NCI-H1092 (cell line): ENCODE measurements around the gene MUCL3.
"Not testable (repeated sequence)": the region's sequence is repeated elsewhere in the genome, so short reads cannot be mapped to it uniquely, and the experiment has no call there.

Experiments used
- DNase-seq: peaks from one replicate; lab custom pipeline; 2025; lab: John Stamatoyannopoulos, UW

Gene MUCL3, protein sequence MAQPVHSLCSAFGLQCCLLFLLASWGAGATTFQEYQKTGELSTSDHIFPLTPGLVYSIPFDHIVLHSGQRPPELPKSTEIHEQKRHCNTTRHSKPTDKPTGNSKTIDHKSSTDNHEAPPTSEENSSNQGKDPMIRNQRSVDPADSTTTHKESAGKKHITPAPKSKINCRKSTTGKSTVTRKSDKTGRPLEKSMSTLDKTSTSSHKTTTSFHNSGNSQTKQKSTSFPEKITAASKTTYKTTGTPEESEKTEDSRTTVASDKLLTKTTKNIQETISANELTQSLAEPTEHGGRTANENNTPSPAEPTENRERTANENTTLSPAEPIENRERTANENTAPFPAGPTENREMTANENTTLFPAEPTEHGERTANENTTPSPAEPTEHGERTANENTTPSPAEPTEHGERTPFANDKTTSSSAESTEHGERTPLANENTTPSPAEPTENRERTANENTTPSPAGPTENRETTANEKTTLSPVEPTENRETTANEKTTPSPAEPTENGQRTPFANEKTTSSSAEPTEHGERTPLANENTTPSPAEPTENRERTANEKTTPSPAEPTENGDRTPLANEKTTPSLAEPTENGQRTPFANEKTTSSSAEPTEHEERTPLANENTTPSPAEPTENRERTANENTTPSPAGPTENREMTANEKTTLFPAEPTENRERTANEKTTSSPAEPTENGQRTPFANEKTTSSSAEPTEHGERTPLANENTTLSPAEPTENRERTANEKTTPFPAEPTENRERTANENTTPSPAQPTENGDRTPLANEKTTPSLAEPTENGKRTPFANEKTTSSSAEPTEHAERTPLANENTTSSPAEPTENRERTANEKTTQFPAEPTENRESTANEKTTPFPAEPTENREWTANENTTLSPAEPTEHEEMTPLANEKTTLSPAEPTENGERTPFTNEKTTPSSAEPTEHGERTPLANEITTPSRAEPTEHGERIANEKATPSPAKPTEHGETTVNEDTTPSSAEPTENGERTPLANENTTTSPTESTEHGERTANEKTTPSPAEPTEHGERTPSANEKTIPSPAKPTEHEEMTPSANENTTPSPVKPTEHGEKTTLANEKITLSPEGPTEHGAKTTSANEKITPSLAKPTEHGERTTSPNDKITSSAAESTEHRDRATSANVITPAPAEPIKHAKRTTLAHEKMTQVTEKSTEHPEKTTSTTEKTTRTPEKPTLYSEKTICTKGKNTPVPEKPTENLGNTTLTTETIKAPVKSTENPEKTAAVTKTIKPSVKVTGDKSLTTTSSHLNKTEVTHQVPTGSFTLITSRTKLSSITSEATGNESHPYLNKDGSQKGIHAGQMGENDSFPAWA (N-terminal part only)

DNA sequence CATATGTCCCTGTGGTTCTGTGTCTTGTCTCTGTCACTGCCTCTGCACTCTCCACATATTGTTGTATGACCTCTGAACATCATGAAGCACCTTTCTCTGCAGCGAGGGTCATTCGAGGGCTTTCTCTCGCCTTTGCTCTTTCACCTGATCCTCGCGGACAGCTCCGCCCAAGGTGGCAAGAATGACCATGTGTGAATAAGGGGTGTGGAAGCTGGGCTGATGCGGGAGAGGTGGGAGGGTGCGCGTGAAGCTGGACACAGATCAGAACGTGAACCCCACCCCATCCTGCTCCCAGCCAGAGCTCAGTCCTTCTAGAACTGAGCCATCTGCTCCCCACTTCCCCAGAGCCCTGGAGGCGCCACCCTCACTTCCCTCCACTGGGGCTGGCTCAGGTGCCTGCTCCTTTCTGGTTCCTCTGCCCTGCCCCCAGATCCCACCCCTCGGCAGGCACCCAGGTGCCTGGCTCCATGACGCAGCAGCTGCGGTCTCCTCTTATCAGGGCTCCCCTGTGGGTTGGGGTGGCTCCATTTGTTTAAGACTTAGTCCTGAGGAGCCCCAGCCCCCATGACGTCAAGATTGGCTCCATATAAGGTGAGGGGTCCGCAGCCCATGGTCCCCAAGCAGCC, at the start of gene MUCL3:
Gene MUCL3, plus strand, starts transcription at position 613 of the 626 bp plus-strand sequence. CDS start 27 bp downstream, outside the sequence.
- no peak for DNase-seq

DNA sequence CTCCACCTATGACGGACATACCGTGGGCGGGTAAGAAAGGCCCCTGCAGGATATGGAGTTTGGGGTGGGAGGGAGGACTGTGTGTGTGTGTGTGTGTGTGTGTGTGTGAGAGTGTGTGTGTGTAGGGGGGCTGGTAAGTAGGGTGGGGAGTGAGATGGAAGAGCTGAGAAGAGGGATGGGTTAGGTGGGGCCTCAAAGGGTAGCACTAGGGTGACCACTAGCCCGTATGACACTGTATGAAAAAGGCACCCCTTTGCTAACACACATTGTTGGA, 49.4 kb upstream of the MUCL3 start:
- no peak for DNase-seq

DNA sequence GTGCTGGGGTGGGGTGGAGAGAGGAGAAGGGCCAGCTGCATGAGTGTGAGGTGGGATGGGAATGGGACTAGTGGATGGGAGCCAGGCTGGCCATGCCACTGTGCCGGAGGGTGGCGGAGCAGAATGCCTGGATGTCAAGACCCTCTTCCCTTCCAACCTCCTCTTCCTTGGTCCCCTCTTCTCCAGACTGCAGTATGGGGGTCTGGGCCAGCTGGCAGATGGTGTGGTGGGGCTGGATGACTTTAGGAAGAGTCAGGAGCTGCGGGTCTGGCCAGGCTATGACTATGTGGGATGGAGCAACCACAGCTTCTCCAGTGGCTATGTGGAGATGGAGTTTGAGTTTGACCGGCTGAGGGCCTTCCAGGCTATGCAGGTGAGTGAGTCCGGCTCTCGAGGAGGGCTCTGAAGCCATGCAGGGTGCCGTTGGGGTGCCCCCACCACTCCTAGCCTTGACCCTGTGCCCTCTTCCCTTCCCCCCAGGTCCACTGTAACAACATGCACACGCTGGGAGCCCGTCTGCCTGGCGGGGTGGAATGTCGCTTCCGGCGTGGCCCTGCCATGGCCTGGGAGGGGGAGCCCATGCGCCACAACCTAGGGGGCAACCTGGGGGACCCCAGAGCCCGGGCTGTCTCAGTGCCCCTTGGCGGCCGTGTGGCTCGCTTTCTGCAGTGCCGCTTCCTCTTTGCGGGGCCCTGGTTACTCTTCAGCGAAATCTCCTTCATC, 48.8 kb upstream of the MUCL3 start:
- no peak for DNase-seq

DNA sequence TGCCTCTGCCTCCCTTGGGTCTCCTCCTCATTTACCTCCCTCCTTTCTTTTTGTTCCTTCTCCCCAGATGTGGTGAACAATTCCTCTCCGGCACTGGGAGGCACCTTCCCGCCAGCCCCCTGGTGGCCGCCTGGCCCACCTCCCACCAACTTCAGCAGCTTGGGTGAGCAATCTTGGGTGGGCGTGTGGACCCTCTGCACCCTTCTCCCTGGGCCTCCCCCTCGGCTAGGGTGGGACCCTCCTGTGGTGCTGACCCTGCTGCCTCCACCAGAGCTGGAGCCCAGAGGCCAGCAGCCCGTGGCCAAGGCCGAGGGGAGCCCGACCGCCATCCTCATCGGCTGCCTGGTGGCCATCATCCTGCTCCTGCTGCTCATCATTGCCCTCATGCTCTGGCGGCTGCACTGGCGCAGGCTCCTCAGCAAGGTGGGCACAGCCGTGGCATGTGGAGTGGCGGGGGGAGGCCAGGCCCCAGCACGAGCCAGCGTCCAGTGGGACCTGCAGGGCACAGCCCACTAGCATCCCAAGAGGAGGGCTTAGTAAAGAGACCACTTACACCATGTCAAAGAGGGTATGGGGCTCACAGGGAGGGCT, 47.7 kb upstream of the MUCL3 start:
- DNase-seq: no peak

DNA sequence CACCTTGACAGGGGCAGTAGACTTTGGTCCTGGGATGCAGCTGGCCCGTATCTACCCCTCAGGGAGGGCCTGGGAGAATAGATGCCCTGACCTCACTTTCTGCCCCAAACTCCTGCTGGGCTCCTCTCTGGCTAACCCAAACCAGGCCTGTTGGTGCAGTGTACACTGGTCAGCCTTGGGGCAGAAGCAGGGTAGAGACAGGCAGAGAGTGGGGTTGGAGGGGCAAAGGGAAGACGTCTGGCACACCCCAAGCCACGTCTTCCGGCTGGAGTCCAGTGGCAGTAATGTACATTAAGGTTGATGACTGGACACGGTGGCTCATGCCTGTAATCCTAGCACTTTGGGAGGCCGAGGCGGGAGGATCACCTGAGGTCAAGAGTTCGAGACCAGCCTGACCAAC, 47.1 kb upstream of the MUCL3 start:
- no peak for DNase-seq

DNA sequence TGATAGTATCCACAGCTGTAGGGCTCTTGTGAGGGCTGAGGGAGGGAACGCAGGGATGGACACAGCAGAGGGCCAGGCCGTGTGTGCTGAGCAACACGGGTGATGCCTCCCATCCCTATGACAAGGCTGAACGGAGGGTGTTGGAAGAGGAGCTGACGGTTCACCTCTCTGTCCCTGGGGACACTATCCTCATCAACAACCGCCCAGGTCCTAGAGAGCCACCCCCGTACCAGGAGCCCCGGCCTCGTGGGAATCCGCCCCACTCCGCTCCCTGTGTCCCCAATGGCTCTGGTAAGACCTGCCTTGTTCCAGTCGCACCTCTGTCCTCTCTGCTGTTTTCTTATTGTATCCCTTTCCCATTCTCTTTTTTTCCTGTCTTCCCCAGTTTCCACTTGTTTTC, 46.4 kb upstream of the MUCL3 start:
- DNase-seq: no peak

DNA sequence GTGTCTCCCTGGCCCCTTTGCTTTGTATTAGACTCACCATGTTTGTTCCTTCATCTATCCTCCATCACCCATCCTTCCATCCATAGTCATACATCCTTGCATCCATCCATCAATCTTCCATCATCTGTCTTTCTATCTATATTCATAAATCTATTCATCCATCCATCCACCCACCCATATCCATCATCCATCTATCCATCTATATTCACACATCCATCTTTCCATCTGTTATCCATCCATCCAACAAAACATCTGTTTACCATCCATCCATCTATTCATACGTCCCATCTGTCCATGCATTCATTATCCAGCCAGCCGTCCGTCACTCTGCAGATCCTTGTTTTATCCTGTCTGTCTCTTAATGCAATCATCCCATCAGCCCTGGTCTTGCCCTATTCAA, 45.8 kb upstream of the MUCL3 start:
- DNase-seq: no peak

DNA sequence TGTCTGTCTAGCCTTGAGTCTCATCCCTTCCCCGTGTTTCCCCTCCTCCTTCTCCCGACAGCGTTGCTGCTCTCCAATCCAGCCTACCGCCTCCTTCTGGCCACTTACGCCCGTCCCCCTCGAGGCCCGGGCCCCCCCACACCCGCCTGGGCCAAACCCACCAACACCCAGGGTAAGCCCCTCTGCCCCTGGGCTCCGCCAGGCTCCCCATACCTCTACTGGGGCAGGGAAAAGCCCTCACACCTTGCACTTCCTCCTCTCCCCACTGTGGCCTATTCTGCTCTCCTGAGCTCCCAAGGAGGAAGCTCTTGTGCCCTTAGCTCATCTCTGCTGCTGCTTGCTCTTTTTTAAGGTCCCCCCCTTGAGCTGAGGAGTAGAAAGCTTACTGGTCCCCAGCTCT, 45.4 kb upstream of the MUCL3 start:
- DNase-seq: no peak

DNA sequence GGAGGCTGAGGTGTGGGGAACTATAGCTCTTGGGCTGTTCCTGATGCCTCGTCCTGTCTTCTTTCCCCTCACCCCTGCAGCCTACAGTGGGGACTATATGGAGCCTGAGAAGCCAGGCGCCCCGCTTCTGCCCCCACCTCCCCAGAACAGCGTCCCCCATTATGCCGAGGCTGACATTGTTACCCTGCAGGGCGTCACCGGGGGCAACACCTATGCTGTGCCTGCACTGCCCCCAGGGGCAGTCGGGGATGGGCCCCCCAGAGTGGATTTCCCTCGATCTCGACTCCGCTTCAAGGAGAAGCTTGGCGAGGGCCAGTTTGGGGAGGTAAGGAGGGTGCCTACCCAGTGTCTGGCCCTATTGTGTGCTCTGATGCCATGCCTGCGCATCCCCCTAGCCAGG, 44.2 kb upstream of the MUCL3 start:
- DNase-seq: no peak

DNA sequence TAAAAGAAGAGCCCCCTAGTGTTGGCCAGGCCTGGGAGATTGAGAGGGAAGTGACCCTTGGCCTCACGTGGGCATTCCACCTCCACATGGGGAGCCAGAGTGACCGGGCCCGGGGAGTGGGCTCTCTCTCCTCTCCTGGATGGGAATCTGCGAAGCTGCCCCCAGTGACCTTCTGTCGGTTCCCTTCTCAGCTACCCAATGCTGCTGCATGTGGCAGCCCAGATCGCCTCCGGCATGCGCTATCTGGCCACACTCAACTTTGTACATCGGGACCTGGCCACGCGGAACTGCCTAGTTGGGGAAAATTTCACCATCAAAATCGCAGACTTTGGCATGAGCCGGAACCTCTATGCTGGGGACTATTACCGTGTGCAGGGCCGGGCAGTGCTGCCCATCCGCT, 42.9 kb upstream of the MUCL3 start:
- no peak for DNase-seq

DNA sequence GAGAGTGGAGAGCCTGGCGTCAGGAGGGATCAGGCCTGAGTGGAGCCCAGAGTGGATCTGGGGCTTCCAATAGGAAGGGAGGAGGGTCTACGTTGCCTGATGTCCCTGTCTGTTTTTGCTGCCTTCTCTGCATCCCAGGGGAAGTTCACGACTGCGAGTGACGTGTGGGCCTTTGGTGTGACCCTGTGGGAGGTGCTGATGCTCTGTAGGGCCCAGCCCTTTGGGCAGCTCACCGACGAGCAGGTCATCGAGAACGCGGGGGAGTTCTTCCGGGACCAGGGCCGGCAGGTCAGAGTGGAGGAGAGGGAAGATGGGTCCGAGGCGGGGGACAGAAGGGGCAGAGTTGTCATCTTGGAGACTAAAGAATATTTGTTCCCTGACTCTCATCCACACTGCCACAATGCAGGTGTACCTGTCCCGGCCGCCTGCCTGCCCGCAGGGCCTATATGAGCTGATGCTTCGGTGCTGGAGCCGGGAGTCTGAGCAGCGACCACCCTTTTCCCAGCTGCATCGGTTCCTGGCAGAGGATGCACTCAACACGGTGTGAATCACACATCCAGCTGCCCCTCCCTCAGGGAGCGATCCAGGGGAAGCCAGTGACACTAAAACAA, 41.9 kb upstream of the MUCL3 start:
- no peak for DNase-seq

DNA sequence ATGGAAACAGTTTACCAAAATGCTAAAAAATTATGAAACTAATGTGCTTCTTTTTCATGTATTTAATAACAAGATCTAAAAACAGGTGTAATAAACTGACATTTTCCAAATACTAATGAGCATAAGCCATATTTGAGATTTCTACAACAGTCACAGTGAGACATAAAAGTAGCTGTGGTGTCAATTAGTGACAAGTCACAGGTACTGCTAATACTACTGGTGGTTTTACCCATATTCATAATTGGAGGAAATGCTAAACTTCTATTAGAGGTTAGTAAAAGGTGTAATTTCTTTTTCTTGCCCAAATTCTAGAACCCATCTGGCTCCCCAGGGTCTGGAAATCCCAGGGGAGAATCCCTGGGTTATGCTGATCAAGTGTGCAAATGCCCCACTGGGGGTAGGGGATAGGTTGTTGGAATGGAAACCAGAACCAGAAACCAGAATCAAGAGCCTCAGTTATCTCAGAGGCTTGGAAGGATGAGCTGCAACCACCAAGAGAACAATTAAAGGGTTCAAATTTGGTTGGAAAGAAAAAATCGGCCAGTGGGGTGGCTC, 39.8 kb upstream of the MUCL3 start:
- DNase-seq: no peak

DNA sequence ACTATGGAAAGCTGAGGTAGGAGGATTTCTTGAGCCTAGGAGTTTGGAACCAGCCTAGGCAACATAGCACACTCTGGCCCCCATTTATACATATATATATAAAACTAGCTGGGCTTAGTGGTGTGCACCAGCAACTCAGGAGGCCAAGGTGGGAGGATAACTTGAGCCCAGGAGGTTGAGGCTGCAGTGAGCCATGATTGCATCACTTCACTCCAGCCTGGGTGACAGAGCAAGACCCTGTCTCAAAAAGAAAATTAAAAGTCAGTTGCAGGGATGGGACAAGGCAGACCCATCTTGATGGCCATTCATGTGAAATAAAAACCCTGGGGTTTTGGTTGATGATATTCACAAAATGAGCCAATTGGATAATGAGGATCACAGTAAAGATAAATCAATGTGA, 39.3 kb upstream of the MUCL3 start:
- no peak for DNase-seq

DNA sequence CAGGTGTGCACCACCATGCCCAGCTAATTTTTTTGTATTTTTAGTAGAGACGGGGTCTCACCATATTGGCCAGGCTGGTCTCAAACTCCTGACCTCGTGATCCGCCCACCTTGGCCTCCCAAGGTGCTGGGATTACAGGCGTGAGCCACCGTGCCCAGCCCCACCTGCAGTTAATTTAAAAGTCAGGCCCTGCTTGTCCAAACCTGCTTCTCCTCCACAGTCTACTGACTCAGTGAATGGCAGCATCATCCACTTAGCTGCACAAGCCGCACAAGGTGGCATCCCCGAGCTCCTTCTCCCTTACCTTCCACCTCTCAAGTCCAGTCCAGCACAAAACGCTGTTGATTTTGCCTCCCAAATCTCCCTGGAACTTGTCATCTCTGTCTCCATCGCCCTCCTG, 38.6 kb upstream of the MUCL3 start:
- DNase-seq: not testable (repeated sequence)

DNA sequence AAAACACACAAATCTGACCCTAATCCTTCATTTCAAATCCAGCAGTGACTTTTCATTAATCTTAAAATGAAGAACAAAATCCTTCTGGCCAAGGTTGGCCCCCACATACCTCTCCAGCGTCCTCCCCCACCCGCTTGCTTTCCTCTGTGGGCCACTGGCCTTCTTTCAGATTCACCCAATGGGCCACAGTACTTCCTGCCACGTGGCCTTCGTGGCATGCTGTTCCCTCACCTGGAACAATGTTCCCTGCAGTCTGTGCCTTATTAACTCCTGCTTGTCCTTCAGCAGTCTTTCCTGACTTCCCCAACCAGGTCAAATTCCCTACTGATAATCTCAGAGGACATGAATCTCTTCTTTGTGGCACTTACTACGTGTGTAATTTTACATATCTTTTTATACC, 38.1 kb upstream of the MUCL3 start:
- DNase-seq: no peak

DNA sequence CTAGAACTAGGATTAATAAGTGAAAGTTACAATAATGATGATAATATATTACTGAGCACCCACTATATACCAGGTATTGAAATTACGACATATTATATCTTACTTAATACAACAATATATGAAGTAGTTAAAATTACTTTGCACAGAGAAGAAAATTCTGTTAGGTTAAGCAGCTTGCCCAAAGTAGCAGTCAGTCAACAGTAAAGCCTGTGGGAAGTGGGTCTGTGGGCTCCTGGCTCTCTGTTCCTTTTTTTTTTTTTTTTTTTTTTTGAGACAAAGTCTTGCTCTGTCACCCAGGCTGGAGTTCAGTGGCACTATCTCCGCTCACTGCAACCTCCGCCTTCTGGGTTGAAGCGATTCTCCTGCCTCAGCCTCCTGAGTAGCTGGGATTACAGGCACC, 37.5 kb upstream of the MUCL3 start:
- DNase-seq: no peak

DNA sequence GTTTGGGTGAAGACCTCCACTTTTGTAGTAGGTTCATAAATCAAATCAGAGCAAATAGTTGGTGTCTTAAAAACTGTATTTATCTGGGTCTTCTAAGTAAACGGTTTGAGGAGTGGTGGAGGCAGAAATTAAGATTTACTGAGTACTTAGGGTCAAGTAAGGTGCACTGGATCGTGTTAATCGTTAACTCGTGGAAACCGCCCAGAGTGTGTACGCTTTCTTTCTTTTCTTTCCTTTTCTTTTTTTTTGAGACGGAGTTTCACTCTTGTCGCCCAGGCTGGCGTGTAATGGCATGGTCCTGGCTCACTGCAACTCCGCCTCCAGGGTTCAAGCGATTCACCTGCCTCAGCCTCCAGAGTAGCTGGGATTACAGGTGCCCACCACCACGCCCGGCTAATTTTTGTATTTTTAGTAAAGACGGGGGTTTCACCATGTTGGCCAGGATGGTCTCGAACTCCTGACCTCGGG, 33.4 kb upstream of the MUCL3 start:
- DNase-seq: not testable (repeated sequence)

DNA sequence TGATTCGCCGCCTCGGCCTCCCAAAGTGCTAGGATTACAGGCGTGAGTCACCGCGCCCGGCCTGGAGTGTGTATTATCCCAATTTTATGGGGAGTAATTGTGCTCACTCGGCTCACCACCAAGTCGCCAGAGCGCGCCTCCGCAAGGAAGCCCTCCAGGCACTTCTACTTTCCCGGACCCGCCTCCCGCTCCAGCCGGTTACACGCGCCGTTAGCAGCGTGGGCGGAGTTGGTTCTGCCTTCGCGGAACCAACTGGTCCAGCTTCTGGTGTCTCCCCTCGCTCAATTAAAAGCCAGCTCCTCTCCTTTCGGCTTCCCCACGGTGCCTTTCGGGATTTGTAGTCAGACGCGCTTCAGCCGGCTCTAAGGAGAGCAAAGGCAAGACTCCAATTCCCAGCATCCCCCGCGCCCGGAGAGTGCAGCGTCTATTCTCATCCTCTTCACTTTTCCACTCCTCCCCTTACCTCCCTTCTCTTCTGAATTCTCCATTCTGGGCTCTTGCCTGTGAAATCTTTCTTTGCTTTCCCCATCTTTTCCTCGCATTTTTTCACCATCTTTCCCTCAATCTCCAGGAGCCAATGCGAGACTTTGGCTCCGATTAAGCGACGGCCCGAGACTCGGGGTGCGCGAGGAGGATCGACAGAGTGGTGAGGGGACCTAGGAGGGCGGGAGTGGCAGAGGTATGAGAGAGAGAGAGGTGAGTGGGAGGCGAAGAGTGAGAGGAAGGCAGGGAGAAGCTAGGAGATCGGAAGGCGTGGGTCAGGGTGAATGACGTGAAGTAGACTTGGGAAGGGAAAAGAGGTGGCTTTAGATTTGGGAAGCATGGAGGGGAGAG, 32.8 kb upstream of the MUCL3 start, which contains the start of gene GTF2H4:
Gene GTF2H4, plus strand, starts transcription at position 450 of the 834 bp plus-strand sequence.
- peak; percentile 95 for DNase-seq

DNA sequence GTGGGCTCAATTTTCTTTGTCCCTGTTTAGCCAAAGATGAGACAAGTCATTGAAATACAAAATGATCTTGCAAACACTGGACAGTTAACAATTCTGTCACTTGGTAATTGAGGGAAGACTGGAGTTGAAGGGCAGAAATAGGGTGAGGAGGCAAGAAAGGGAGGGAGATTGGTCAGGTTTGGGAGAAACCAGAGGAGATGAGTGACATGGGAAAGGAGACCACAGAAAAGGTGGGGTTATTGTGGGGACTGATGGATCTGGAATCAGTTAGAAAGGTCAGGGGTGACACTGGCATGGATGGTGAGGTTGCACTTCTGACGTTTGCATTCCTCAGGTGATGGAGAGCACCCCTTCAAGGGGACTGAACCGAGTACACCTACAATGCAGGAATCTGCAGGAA, 32.1 kb upstream of the MUCL3 start:
- no peak for DNase-seq
